HG02884 (cell line): ENCODE results near the gene TIAM2.
"Not testable (repeated sequence)": the region's sequence is repeated elsewhere in the genome, so short reads cannot be mapped to it uniquely, and the experiment has no call there.

ENCODE experiments used
- ATAC-seq: cut with Tn5 transposase; IDR thresholded peaks from one replicate; pipeline ENCODE4 v1.9.1; 2021; ENCODE audit warnings: mild to moderate bottlenecking, moderate library complexity; ENCODE audit not compliant: unreplicated experiment

Gene TIAM2

DNA sequence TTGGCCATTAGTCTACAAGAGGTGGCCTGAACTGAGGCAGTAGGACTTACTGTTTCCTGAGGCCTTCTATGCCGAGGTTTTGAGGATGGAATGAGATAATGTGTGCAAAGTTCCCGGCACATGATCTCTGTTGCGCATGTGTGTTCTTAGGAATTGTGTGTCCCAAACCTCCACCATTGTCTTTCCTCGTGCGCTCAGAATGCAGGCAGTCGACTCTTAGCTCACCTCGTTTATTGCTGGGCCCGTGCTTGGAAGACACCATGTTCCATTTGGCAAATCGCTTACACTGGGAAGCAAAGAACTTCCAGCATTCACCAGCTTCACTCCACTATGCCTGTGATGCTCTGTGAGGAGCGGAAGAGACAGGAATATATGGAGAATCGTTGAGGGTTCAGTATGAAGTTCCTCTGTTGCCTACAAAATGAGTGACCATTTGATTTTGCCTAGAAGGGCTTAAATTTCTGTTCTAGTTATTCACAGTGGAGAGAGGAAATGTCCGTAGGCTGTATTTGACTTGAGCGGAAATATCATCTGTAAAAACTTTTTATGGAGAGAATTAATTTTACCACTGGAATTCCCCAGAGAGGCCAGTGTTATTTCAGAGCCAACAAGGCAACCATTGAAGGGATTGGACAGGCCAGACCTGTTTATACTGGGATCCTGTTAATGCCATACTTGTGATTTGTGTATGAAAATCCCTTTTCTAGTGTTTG is 193.0 kb downstream of the TIAM2 start:
- no peak for ATAC-seq

- ATAC-seq: no peak
Measured at GRCh38 chr6:155188707-155189496, 193.8 kb downstream of the TIAM2 start.

DNA sequence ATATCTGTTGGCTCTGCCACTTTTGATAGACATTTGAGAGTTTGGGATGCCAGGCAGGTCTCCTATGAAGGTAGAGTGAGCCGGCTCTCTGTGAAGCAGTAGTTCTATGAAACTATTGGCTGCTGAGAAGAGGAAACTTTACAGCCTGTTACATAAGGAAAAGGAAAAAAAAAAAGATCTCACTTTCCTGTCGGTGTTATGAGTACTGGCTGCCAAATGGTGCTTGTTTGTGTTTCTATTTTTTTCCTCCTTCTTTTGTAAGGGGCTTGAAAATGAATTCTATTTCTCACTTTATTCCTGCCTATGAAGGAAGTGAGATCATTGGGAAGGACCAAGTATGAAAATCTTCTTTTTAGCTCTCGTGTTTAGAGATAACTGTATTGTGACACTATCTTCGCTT is 195.6 kb downstream of the TIAM2 start:
- ATAC-seq: no peak

DNA sequence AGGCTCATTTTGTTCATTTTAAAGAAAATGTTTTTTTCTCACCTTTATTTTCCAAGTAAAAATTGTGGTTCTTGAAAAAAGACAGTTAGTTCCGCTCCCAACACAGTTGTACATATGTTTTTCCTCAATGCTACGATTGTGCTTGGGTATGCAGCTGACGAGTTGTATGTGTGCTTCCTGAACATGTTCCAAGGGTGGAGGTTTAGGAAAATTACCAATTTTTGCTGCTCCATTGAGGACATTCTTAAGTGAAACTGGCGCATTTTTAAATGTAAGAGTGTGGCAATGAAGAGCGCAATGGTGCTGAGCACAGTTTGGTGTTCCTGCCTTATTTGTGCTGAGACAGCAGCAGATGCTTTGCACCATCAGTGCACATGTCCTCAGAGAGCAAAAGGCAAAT is 198.4 kb downstream of the TIAM2 start:
- ATAC-seq: no peak

GRCh38 chr6:155194399-155194798 is 199.3 kb downstream of the TIAM2 start:
- ATAC-seq: no peak

DNA sequence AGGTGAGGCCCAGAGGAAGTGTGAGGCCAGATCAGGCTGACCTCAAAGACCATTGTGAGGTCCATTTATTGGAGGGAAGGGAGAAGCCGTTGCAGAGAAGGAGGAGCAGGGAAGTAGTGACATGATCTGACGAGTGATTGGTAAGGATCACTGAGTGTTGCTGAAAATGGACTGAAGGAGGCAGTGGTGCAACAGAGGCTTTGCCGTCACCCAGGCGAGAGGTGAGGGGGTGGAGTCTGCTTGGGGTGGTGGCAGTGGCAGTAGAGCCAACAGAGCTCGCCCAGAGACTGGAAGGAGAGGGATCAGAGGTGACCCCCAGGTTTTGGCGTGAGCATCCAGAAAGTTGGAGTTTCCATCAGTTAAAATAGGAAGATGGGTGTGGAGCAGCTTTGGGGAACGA is 200.8 kb downstream of the TIAM2 start:
- no peak for ATAC-seq

DNA sequence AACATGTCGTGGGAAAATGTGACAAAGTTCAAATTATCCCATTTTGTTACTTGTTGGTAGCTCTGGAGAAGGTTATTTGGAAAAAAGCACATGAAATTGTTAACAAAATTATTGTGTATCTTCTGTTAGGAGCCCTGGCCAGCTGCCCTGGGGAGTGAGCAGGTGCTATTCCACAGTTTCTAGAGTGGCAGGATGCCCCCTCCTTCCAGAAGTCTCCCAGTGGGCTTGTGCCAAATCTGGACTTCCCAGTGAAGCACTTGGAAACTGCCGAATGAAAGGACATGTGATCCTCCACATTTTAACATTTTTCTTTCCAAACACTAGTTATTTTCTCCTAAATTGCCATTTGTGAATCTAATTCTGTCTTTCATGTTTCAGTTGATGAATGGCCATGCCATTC is 201.8 kb downstream of the TIAM2 start:
- ATAC-seq: no peak

- no peak for ATAC-seq
Measured at GRCh38 chr6:155197932-155198331, 202.8 kb downstream of the TIAM2 start.

DNA sequence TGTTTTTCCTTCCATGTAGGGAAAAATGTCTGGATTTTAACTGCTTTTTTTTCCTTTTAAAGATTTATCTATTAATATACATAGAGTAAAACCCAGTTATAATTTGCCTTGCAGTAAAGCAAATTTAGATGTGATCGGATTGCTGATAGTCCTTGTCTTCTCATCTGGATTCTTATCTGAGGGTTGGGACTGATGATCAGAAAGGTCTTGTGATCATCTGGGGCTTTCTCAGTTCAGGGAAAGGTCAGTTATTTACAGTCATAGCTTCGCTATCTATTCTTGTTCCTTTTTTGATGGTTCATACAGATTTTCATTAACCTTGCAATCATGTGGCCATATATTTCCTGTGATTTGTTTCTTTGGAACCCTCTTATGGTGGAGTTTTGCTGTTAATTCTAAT is 204.9 kb downstream of the TIAM2 start:
- peak; percentile 53 for ATAC-seq

DNA sequence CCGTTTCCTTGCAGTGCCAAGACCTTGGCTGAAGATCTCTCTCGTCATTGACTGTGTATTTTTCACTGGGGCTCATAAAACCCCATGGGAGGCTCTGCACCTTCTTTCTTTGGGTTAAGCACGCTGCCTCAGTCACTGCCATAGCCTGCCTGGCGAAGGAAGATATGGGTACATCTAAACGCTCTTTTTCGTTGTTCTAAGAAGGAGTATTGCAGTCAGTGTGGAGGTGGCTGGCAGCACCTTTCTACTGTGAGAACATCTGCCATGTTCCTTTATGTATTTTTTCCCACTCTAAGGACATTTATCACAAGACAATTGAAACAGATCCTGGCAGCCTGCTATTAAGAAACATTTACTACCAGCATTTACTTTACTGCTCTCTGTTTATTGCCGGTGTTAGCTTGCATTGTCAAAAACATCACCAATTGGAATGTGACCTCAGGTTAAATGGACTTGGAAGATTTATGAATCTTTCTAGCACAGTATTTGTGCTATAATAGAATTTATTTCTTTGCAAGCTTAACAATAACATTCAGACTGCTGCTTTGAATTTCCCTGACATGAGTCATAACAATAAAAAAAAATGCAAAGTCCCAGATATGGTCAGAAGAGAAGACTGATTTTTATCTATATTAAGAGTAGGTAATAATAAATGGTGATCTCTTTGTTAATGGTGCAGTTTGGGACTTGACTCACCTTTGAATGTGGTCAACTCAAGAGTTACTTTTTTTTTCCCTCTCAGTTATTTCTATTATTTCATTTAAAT is 206.5 kb downstream of the TIAM2 start:
- peak; percentile 64 for ATAC-seq

DNA sequence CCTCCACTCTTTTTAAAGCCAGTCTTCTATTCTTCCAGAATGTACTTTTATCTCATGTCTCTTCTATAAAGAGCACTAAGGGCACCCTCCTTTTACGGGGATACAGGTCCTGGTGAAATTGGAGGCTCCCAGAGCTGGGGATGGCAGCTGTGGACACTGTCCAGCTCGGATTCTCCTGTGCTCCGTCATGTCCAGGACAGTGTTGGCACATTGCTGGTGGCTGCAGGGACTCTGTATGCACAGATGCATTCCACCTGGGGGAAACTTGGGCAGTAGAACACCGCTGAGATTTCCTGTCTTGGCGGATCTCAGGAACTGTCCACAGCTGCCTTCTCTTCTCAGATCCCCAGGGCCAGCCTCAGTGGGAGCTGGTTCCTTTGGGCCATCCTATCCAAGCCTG is 212.1 kb downstream of the TIAM2 start:
- no peak for ATAC-seq

DNA sequence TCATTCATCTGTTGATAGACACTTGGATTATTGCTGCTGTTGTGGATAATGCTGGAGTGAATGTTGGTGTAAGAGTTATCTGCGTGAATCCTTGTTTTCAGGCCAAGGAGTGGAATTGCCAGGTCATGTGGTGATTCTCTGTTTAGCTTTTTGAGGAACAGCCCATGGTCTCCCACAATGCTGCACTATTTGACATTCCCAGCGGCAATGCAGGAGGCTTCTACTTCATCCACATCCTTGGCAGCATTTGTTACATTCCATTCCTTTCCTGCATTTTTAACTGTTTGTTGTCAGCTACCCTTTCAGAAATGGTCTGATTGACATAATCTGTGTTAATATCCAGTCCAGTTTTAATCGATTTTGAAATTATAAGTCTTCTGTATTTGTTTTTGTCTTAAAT is 217.0 kb downstream of the TIAM2 start:
- ATAC-seq: no peak

GRCh38 chr6:155212616-155213380 is 217.7 kb downstream of the TIAM2 start:
- no peak for ATAC-seq

DNA sequence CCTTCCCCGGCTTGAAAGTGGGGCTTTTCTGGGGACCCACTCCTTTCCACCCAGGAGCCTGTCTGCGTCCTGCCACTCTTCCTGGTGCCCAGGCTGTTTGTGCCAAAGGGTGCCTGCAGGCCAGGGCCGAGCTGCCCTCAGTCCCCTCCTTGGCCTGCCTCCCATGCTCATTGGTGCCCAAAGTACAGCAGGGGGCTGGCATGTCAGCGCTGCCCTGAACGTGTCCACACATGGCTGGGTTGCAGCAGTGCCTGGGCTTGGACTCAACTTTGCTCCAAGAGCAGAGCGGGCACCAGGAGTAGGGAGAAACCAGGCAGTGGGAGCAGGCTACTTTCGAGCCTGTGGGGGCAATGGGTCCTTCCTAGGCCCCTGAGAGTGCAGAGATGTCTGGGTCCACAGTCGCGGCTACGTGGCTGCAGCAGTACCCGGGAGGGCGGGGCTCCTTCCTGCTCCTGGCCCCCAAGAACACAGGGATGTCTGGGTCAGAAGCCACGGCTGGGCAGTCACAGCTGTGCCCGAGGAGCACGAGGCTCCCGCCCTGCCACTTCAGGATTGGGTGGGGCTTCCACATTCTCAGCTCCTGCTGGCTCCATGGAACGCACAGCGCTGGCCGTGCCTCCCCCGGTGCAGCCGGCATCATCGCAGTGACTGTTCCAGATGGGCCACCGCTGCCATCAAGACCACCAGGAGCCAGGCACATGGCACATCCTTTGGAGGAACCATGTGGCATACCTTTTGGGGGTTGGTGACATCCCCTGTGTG is 218.7 kb downstream of the TIAM2 start:
- no peak for ATAC-seq

- ATAC-seq: no peak
Measured at GRCh38 chr6:155215906-155216305, 220.8 kb downstream of the TIAM2 start.

DNA sequence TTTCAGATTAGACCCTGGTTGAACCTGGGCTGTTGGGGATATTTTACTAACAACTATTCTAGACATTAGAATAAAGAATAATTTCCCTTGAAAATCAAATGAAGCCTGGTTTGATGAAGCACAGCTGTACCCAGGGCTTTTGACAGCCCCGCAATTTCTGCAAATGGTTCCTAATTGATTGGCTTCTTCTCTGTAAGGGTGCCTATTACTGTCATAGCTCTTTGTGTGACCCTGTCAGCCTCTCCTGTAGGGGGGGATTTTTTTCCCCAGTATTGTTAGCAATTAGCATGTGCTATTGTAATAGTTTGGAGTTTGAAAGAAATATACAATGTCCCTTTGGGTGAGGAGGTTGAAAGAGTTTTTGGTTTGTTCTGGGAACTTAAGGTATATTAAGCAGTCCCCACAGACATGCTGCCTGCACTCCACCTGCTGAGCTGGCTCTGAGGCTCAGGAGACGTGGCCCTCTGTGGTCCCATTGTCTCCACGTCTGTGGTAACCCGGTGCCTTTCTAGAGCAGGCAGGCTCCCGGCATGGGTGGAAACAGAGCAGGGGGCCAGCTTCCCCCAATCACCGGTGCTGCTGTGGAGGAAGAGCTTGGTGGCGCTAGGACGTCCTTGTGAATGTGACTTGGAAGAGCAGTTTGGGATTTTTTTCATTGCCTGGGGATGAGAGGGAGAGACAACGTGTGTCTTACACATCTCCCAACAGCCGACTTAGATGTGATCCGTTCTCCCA is 221.4 kb downstream of the TIAM2 start:
- ATAC-seq: no peak

DNA sequence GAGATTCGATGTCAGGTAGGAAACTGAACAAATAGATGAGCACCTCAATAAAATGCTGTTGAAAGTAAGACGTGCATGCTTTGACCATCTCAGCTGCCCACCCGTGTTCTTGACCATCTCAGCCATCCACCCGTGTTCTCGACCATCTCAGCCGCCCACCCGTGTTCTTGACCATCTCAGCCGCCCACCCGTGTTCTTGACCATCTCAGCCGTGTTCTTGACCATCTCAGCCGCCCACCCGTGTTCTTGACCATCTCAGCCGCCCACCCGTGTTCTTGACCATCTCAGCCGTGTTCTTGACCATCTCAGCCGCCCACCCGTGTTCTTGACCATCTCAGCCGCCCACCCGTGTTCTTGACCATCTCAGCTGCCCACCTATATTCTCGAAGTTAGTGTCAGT is 223.6 kb downstream of the TIAM2 start:
- ATAC-seq: not testable (repeated sequence)

DNA sequence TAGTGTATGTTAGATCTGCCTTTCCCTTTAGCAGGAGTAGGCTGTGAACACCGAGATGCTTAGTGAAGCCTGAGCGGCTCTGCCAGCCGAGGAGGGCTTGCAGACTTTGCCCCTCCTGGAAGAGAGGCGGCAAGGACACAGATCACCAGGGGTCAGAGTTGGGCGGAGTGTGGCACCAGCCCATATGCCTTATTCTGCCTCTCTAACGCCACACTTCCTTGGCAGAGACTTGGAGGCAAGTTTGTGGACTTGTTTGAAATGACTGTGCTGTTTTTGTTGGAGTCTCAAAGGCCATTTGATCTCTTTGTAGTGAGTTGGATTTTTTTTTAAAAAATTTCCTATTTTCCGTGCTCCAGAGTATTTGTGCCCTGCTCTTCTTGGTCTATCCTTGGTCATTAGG is 224.2 kb downstream of the TIAM2 start:
- no peak for ATAC-seq

- no peak for ATAC-seq
Measured at GRCh38 chr6:155219858-155220301, 224.8 kb downstream of the TIAM2 start.

GRCh38 chr6:155221086-155221485 is 226.0 kb downstream of the TIAM2 start:
- ATAC-seq: no peak
